Smooth muscle cell (in vitro differentiated cells): ENCODE data around the gene SDE2. TPM values are rescaled to one million over a fixed set of nuclear protein-coding genes. Genes with fewer than 3 reads are reported as not detected.
"Not testable (repeated sequence)": the region's sequence is repeated elsewhere in the genome, so short reads cannot be mapped to it uniquely, and the experiment has no call there.

Experiments used
- DNase-seq: peaks from one replicate; lab custom pipeline; 2025; ENCODE audit not compliant: unreplicated experiment; lab: John Stamatoyannopoulos, UW
- H2AFZ ChIP-seq: fragments of 200-600 bp; sonication (generic); 2 replicates; pipeline ENCODE4 v1.6.0; 2016; ENCODE audit warnings: antibody characterized with exemption, low read depth, mild to moderate bottlenecking
- H3F3A ChIP-seq: fragments of 200-600 bp; sonication (generic); 2 replicates; pipeline ENCODE4 v1.6.0; 2017; ENCODE audit warnings: antibody characterized with exemption, low read depth
- H3K27ac ChIP-seq: fragments of 200-600 bp; sonication (generic); 2 replicates; pipeline ENCODE4 v1.5.1; 2016; ENCODE audit warnings: low read depth, mild to moderate bottlenecking
- H3K27me3 ChIP-seq: fragments of 200-600 bp; sonication (generic); 2 replicates; pipeline ENCODE4 v1.6.1; 2016; ENCODE audit warnings: low read depth, mild to moderate bottlenecking
- H3K36me3 ChIP-seq: fragments of 200-600 bp; sonication (generic); 2 replicates; pipeline ENCODE4 v1.5.1; 2016; ENCODE audit warnings: low read depth
- H3K4me1 ChIP-seq: fragments of 200-600 bp; sonication (generic); 2 replicates; pipeline ENCODE4 v1.5.1; 2016; ENCODE audit warnings: low read depth
- H3K4me2 ChIP-seq: fragments of 200-600 bp; sonication (generic); 2 replicates; pipeline ENCODE4 v1.6.0; 2016; ENCODE audit warnings: mild to moderate bottlenecking
- H3K4me3 ChIP-seq: fragments of 200-600 bp; sonication (generic); 2 replicates; pipeline ENCODE4 v1.5.1; 2016; ENCODE audit warnings: mild to moderate bottlenecking
- H3K79me2 ChIP-seq: fragments of 200-600 bp; sonication (generic); 2 replicates; pipeline ENCODE4 v1.6.0; 2016; ENCODE audit warnings: low read depth, mild to moderate bottlenecking
- H3K9ac ChIP-seq: fragments of 200-600 bp; sonication (generic); 2 replicates; pipeline ENCODE4 v1.6.0; 2016; ENCODE audit warnings: low read depth
- H3K9me3 ChIP-seq: fragments of 200-600 bp; sonication (generic); replicated peaks from 2 replicates; pipeline ENCODE4 v1.5.1; 2016; ENCODE audit warnings: low read depth
- H4K20me1 ChIP-seq: fragments of 200-600 bp; sonication (generic); 2 replicates; pipeline ENCODE4 v1.6.0; 2016; ENCODE audit warnings: low read depth
- CTCF ChIP-seq: fragments of 200-600 bp; sonication (generic); IDR thresholded peaks from 2 replicates; pipeline ENCODE4 v1.5.1; 2017; ENCODE audit warnings: borderline replicate concordance, mild to moderate bottlenecking, antibody characterized with exemption; ENCODE audit not compliant: insufficient read depth, poor library complexity, severe bottlenecking
- WGBS: methylation state at CpG from one replicate; pipeline ENCODE4 v1.1.7; 2016; ENCODE audit warnings: low lambda C conversion rate; 5-methylcytosine and 5-hydroxymethylcytosine counted together
- polyA plus RNA-seq: library from polyadenylated mRNA; unstranded; fragments of >200 nt; fragmentation: Nextera tagmentation; extraction: Ambion mirVana; gene quantifications from 2 replicates; pipeline ENCODE4 v1.2.1, GENCODE V29; 2016
- total RNA-seq: library from RNA; depleted of rRNA; stranded (reverse); fragments of >200 nt; gene quantifications from 2 replicates; pipeline ENCODE4 v1.2.3, GENCODE V29; 2014

Gene SDE2
- total and polyA plus RNA-seq, 2 experiments from 2014 or later: 20.2 to 30.5 TPM

- Histone ChIP-seq H3K4me3 (no peak overlapping the region), H3K9me3 (no peaks in the 10 kb centered on the region), H2AFZ (no peak overlapping the region), H3K9ac (no peak overlapping the region), H3K27ac (no peak overlapping the region), H3F3A (no peaks in the 10 kb centered on the region), H3K36me3 (no peaks in the 10 kb centered on the region), H3K4me1 (no peaks in the 10 kb centered on the region), H3K4me2 (no peak overlapping the region), H4K20me1 (no peaks in the 10 kb centered on the region), H3K79me2 (no peaks in the 10 kb centered on the region), H3K27me3 (no peaks in the 10 kb centered on the region)
- no peak for TF ChIP-seq CTCF
- WGBS: 91% methylated on average over 21 of the region's 21 CpGs
- no peak for DNase-seq
Observed at GRCh38 chr1:225937048-225937968, 61.8 kb downstream of the SDE2 start.

DNA sequence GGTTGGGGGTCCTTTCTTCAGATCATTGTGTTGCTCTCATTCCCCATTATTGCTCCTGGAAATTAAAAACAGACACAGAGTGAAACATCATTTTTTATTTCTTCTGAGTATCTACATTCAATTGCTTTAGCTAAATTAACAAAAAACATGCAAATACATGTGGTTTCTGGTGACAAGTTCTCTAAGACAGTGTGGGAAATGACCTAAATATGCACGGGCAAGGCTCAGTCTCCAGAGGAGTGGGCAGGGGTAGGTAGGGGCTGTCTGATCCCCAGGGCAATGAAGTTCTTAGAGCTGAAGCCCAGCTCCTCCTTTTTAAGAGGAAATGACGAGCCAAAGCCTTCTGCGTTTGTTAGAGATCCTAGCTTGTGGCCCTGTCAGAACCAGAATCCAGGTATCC, 62.6 kb downstream of the SDE2 start:
- H2AFZ ChIP-seq: no peak overlapping the region
- 71% methylated on average over 3 of the region's 3 CpGs for WGBS
- no peaks in the 10 kb centered on the region for H3K36me3 ChIP-seq
- no peak overlapping the region for H3K9ac ChIP-seq
- TF ChIP-seq CTCF: no peak
- no peaks in the 10 kb centered on the region for H3F3A ChIP-seq
- no peaks in the 10 kb centered on the region for H4K20me1 ChIP-seq
- no peaks in the 10 kb centered on the region for H3K27me3 ChIP-seq
- H3K79me2 ChIP-seq: no peaks in the 10 kb centered on the region
- H3K4me3 ChIP-seq: no peak overlapping the region
- no peaks in the 10 kb centered on the region for H3K4me1 ChIP-seq
- no peak overlapping the region for H3K4me2 ChIP-seq
- no peak overlapping the region for H3K27ac ChIP-seq
- no peaks in the 10 kb centered on the region for H3K9me3 ChIP-seq
- DNase-seq: no peak

DNA sequence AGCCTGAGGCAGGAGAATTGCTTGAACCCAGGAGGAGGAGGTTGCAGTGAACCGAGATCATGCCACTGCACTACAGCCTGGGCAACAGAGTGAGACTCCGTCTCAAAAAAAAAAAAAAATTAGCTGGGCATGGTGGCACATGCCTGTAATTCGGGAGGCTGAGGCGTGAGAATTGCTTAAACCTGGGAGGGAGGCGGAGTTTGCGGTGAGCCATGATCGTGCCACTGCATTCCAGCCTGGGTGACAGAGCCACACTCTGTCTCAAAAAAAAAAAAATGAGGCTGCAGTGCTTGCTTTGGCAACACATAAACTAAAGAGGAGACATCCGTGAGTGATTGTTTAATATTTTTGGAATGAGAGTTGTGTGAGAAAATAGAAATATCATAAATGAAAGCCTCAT, 63.1 kb downstream of the SDE2 start:
- DNase-seq, H3K4me2 ChIP-seq, H3K79me2 ChIP-seq, H3K9ac ChIP-seq, H3K9me3 ChIP-seq, H4K20me1 ChIP-seq, H2AFZ ChIP-seq, H3K27me3 ChIP-seq, H3K4me1 ChIP-seq, H3K4me3 ChIP-seq, H3K27ac ChIP-seq, H3K36me3 ChIP-seq, H3F3A ChIP-seq: not testable (repeated sequence)
- 71% methylated on average over 8 of the region's 8 CpGs for WGBS

- no peak overlapping the region for H3K27ac ChIP-seq
- no peak overlapping the region for H3K9ac ChIP-seq
- H3K27me3 ChIP-seq: no peaks in the 10 kb centered on the region
- TF ChIP-seq CTCF: no peak
- H2AFZ ChIP-seq: no peak overlapping the region
- WGBS: 92% methylated on average over 5 of the region's 5 CpGs
- H3K4me1 ChIP-seq: peaks cover 4% of the 10 kb centered on the region
- no peak overlapping the region for H3K4me2 ChIP-seq
- H3K79me2 ChIP-seq: no peaks in the 10 kb centered on the region
- no peaks in the 10 kb centered on the region for H3K9me3 ChIP-seq
- no peaks in the 10 kb centered on the region for H3K36me3 ChIP-seq
- H3K4me3 ChIP-seq: no peak overlapping the region
- H4K20me1 ChIP-seq: no peaks in the 10 kb centered on the region
- H3F3A ChIP-seq: no peaks in the 10 kb centered on the region
- DNase-seq: no peak
Observed at GRCh38 chr1:225934711-225935110, 64.4 kb downstream of the SDE2 start.
